HG03565 (cell line): Measurements from ENCODE around the gene UBE2E1.
"Not testable (repeated sequence)": the region's sequence is repeated elsewhere in the genome, so short reads cannot be mapped to it uniquely, and the experiment has no call there.

ENCODE experiments used
- ATAC-seq: cut with Tn5 transposase; IDR thresholded peaks from one replicate; pipeline ENCODE4 v1.9.1; 2021; ENCODE audit warnings: mild to moderate bottlenecking, moderate library complexity; ENCODE audit not compliant: unreplicated experiment

Gene UBE2E1

GRCh38 chr3:23913873-23914743 lies 108.4 kb downstream of the UBE2E1 start:
- ATAC-seq, result peak; percentile 20

GRCh38 chr3:23915537-23916108 lies 109.9 kb downstream of the UBE2E1 start:
- no peak for ATAC-seq

- peak; percentile 30 for ATAC-seq
Measured at GRCh38 chr3:23916152-23916885, 110.6 kb downstream of the UBE2E1 start.

DNA sequence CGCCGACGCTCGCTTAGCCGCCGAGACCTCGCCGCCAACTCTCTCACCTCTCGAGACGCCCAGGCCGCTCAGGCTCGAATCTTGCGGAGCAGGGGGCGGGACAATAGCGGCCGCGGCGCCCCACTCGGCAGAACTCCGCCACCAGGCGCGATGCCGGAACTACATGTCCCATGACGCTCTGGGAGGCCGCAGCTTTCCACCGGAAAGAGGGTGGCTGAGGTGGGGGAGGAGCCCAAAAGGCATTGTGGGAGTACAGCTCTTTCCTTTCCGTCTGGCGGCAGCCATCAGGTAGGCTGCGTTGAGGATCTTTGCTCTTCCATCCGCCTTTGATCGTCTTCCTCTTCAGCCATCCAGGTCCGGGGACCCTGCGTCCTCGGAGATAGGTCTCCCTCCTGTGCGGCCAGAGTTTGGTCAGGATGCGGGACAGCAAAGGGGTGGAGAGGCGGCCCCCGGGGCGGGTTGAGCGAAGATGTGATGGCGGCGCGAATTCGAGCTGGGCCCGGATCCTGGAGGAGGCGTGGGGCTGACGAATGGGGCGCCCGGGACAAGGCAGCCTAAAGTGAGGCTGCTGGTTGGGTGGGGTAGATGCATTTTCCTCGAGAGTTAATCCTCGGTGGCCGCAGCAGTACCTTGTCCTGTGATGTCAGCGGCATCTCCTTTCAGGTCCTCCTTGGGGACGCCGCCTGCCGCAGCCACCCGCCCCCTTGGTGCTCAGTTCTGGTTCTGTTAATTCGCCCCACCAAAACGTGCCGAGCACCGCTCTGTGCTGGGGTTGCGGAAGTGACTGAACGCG lies 111.3 kb downstream of the UBE2E1 start, which contains the start of the genes NKIRAS1 and RPL15:
Gene NKIRAS1 (minus strand): TSS at position 105 of the 793 bp plus-strand sequence. CDS start 6,086 bp downstream, outside the sequence.
Gene RPL15 (plus strand): TSS at position 247 of the 793 bp plus-strand sequence. CDS start 728 bp downstream, outside the sequence.
- peak; percentile 91 for ATAC-seq

DNA sequence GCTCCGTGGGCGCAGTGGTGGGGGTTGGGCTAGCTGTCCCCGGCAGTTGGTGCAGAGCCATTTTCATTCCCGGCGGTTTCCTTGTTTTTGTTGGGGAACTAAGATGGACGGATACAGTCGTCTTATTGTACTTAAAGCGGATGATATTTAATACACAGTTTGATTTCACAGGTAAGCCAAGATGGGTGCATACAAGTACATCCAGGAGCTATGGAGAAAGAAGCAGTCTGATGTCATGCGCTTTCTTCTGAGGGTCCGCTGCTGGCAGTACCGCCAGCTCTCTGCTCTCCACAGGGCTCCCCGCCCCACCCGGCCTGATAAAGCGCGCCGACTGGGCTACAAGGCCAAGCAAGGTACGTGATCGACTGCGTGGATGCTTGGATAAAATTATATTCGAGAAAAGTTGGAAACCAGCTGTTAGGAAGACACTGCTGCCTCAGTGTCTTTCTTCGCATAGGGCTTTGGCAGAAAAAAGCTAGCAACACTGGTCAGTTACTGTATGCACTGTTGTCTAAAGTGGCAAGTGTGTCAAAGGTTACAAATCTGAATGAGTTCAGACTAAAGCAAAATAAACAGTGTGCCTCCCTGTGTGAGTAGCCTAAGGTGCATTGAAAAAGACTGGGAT lies 112.0 kb downstream of the UBE2E1 start:
- ATAC-seq, result not testable (repeated sequence)

GRCh38 chr3:23918331-23918730 lies 112.6 kb downstream of the UBE2E1 start:
- not testable (repeated sequence) for ATAC-seq

GRCh38 chr3:23919628-23920027 lies 113.9 kb downstream of the UBE2E1 start:
- no peak for ATAC-seq

- no peak for ATAC-seq
Measured at GRCh38 chr3:23920151-23920655, 114.4 kb downstream of the UBE2E1 start.

- ATAC-seq, result no peak
Measured at GRCh38 chr3:23921052-23921511, 115.3 kb downstream of the UBE2E1 start.

- no peak for ATAC-seq
Measured at GRCh38 chr3:23923786-23924185, 118.0 kb downstream of the UBE2E1 start.

DNA sequence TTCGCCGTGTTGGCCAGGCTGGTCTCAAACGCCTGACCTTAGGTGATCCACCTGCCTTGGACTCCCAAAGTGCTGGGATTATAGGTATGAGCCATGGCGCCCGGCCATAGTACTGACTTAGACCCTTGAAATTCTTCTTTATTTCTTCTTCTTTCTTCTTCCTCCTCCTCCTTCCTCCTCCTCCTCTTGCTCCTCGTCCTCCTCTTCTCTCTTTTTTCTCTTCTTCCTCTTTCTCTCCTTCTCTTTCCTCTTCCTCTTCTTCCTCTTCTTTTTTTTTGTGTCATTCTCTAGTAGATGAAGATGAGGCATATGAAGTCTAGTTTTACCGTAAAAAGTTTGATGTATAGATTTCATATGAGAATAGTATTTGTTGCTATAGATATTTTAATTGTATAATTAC lies 120.5 kb downstream of the UBE2E1 start:
- no peak for ATAC-seq

DNA sequence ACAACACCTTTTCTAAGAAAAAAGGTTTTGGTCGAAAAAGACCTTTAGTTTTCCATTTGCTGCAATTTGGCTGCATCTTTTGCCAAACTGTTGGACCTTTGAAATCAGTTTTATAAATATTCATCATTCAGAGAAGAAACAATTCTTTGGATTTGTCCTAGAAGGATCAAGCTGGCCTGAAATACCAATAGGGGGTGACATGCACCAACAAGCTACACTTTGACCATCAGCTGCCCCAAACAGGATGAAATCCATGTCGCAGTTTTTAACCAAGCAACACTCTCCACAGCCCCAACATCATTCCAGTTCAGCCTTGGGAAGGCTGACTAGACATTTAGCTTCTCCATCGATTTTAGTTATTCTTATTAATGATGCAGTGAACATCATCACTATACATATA lies 121.0 kb downstream of the UBE2E1 start:
- ATAC-seq, result no peak

DNA sequence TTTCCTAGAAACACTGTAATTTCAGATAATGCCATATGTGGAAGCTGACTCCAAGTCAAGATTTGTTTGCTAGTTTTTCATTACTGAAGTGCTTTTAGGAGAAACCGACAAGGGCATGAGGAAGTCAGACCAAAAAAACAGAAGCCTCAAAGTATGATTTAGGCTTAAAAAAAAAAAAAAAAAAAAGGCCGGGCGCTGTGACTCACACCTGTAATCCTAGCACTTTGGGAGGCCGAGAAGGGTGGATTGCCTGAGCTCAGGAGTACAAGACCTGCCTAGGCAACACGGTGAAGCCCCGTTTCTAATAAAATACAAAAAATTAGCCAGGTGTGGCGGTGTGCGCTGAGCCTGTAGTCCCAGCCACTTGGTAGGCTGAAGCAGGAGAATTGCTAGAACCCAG lies 122.8 kb downstream of the UBE2E1 start:
- no peak for ATAC-seq

DNA sequence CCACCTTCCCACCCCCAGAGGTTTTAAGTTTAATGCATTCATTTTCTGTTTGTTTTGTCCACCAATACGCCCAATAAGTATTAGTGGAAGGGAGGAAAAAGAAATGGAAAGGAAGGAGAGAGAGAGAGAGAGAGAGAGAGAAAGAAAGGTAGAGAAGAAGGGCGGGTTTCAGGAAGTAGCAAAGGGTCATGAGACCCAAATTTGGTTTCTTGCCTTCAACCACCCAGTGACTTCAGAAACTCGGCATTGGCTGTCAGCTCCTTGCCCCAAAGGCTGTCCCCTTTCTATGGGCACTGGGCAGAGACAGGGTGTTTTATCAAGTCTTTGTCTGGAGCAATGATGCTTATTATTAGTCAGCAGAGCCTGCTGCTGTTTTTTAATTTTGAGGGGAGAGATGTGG lies 125.8 kb downstream of the UBE2E1 start:
- no peak for ATAC-seq

- no peak for ATAC-seq
Measured at GRCh38 chr3:23932571-23932970, 126.8 kb downstream of the UBE2E1 start.

GRCh38 chr3:23934253-23934652 lies 128.5 kb downstream of the UBE2E1 start:
- no peak for ATAC-seq

- ATAC-seq, result no peak
Measured at GRCh38 chr3:23937296-23937695, 131.5 kb downstream of the UBE2E1 start.

DNA sequence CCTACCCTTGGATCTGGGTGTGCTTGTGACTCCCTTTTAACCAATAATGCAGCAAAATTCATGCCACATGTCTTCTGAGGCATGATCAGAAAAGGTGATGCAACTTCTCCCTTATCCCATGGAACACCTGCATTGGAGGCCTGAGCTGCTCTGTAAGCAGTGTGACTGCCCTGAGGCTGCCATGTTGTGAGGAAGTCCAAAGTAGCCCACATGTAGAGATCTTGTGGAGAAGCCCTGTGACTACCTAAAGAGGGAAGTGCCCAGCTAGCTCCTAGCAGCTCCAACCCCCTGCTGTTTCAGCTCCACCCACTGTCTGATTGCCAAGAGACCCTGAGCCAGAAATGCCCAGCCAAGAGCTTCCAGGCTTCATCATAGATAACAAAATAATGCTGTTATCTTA lies 132.9 kb downstream of the UBE2E1 start:
- no peak for ATAC-seq

DNA sequence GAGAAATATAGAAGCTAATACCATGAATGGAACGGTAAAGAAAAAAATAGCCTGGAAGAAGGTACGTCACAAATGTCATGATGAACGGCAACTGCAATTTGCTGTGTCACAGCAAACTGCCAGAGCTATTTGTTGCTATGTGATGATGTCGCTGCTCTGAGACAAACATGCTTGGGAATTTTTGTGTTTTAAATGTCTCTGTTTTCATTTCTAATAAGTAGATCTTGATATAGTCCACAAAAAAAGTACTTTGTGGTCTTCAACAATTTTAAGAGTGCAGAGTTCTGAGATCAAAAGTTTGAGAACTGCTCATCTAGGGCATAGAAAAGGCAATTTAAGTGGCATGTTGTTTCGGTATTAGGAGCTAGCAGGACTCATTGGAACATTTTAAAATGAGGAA lies 135.0 kb downstream of the UBE2E1 start:
- ATAC-seq, result no peak
